NCI-H1436 (cell line): ENCODE data around the gene NELL1.

Experiments used
- DNase-seq: peaks from one replicate; lab custom pipeline; 2025; lab: John Stamatoyannopoulos, UW

NELL1 gene

DNA sequence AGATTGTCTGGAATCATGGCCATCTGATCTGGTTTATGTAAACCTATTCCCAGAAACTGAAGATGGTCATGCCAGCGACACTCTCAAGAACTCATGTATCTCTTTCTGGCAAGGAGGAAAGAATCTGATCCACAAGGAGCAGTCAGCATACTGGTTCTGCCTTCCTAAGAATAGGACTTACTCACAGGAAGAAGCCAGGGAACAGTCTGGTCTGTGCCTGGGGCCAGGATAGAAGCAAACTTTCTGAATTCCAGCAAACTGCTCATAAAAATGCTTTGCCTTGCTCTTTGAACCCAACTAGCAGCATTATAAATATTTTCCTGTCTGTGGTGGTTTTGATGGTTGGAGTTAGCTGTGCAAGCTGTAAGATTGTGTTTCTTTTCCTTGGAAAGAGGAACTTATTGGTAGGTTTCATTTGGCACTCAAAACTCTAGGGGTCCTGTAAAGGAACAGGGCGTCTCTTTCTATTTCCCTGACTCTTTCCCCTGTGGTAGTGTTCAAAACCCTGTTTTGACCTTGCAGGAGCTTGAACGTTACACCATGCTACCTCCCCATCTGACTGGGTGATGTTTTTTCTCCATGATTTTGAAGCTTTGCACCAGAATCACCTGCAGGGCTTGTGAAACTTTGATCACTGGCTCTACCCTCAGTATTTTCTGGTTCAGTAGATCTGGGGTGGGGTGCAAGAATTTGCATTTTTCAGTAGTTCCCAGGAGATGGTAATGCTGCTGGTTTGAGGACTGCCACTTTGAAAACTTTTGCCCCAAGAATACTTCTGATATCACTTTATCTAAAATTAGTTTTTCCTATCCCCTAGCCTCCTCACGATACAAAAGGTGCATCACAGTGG, 895.7 kb downstream of the NELL1 start:
- DNase-seq = no peak

DNA sequence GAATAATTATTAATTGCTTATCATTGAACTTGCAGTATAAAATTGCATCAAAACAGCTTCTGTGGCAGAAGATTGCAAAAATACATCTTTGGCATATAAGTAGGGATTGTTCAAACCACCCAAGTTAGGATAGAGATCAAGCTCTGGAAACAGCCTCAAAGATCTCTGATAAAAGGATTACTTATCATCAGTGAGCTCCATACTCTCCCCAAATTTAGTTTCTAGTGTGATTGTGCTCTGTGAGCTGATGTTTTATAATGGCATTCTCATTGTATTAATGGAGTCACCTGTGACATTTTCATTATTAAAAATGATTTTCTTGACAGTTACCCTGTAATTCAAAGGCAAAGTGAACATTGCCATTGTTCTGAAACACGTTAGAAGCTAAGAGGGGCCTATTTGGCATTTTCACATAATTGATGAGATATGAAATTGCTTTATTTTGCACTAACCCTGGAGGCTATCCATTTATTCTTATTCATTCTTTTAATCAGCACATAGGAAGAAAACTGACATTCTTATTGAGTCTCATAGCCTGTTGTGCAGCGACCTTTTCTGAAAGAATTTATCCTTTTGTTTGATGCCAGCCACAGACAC, 897.2 kb downstream of the NELL1 start:
- DNase-seq = no peak

DNA sequence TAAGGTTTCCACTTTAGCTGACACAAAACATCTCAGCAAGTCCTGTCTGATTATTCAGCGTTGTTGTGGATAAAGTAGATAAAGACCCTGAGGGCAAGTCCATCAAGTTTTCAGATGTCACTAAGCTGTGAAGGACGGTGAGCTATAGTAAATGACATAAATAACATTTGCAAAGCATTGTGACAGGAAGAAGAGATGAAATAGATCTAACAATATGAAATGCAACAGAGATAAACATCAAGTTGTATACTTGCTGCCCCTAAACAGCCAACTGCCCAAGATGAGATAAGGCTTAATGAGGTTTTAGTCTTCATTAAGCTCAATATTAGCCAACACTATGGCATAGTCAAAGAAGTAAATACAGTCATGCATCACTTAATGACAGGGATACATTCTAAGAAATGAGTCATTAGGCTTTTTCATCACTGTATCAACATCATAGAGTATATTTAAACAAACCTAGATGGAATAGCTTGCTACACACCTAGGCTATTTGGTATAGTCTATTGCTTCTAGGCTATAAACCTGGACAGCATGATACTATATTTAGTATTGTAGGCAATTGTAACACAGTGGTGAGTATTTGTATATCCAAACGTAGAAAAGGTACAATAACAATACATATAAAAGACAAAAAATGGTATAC, 898.4 kb downstream of the NELL1 start:
- no peak for DNase-seq

DNA sequence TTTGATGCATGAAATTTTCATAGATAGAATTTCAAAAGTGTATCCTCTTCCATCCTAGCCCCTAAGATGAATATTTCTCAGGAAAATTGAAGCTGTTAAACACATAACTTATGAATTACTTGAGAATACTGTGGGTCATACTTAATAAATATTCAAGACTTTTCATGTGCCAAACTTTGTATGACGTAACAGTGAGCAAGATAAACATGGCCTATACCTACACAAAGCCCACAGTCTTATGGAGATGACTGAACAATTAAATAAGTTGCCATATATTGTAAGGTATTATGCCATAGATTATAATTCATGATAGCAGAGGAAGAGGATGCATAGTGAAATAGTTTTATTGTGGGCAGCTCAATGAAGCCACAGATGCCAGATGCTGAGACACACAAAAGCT, 902.8 kb downstream of the NELL1 start:
- no peak for DNase-seq

DNA sequence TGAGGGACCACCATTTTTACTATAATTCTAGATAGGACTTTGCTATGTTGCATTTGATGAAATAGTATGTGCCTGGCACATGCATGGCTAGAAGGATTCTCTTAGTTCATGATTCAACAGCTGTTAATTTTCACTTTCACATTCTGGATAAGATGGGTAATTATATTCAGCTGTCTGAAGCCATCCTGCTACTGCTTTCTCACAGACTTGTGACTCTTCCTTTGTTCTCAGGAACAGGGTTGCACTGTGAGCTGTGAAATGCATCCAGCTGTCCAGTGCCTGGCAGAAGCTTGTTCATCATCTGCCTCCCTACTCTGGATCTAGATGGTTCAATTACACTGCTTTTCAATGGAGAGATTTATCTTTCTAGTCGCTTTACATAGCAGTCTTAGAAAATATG, 913.4 kb downstream of the NELL1 start:
- no peak for DNase-seq

DNA sequence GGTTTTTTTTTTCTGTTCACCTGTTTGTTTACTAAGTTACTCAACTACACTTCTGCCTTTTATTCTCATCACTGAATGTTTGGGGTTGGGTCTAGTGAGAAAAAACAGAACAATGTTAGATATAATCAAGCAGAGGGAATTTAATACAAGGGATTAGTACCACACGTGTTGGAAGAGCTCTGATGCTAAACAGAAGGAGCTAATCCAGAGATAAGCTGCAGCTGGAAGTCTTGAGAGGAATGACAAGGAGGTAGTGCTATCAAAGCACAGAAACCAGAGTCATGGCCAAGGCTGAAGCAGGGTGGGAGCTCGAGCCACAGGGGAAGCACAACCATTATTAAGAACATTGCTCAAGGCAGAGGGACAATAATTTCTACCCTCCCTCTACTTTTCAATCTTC, 919.4 kb downstream of the NELL1 start:
- DNase-seq = no peak

DNA sequence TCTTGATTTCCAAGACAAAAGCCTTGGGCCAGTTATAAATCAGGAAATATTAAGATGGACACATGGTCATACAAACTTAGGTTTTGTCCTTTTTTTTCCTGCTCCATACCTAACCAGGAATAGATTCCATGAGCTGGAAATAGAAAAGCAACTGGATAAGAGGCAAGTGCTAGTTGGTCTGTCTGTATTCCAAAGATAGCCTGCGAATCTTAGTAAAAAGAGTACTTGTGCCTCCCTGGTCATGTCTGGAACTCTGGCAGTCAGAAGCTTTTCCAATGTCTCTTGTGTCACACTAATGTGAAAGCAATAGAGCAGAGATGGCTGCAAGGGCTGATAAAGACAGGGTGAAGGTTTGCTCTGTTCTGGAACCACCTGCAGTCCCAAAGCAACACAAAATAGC, 933.3 kb downstream of the NELL1 start:
- DNase-seq = no peak

DNA sequence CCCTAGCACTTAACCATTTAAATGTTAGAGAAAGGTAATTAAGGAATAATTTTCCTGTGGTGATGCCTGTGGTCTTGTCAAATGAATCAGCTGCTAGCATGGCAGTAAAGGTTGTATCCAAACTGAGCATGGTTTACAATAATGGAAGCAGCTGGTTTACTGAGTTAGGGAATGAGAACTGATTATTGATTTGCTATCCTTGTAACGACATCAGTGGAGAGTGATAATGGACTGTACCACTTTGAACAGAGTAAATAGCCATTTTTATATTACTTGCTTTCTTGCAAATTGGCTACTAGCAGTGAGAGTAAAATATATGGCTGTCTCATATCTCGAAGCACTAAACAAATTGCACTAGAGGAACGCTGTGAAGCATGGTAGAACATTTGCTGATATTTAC, 934.5 kb downstream of the NELL1 start:
- no peak for DNase-seq

DNA sequence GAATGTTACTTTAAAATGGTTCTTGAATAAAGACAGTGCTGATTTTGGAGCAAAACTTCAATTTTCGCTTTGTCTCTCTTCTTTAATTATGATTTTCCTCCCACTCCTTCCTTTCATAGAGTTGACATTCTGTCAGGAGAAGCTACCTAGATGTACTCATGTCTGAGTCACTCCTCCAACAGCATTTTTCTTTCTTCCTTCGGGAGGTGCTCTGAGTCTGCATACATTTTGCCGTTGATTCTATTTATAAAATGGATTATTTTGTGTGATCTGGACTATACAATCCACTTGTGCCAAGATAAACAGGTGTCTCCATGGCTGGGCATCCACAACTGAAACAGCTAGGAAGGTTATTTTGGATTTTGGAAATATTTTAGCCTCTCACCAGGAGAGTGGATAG, 935.2 kb downstream of the NELL1 start:
- DNase-seq = no peak

DNA sequence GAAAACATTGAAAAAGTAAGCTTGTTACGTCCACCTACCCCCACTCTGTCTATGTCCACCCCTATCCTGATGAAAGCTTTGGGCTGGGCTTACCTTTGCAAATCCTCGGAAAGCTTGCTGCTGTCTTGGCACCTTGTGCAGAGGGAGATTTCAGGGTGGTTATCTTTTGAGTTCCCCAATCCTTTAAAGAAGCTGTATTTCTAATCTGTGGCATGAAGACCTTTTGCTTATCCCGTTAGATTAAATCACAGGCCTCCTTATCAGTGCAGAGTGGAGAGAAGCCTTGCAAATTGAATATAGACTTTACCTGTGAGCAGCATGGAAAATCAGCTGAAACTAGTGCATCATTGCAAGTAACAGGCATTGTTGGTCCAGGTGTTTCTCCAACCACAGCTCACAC, 942.9 kb downstream of the NELL1 start:
- DNase-seq = no peak

DNA sequence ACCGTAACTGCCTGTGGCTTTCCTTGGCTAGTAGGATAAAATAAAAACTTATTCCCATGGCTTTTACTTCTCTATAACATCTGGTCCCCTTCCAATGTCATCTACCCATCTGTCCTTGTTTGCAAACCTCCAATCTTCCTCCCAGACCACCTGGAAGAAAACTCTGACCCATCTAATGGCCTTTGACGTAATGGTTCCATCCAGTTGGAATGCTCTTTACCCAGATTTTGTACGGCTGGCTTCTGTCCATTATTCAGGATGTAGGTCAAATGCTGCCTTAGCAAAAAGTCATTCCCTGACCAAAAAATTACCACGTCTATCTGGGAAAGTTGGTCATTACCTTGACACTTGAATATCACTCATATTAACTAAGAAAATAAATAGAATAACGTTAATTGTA, 945.6 kb downstream of the NELL1 start:
- no peak for DNase-seq

DNA sequence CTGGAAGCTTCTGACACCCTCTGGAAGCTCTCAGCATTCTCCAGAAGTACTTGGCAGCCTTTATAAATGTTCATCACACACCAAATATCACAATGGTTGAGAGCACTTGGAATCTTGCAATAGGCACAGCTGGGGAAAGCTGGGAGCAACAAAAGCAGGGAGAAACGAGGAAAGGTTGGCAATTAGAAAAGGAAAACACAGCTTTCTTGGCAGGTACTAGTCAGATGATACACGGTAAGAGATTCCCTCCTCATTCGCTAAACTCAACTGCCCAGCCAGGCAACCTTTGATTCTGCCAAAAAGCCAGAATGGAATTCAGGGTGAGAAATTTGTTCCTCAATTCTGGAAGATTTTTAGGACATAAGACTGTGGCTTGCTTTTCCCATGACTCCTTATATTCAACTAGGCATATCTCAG, 946.6 kb downstream of the NELL1 start:
- DNase-seq = no peak

DNA sequence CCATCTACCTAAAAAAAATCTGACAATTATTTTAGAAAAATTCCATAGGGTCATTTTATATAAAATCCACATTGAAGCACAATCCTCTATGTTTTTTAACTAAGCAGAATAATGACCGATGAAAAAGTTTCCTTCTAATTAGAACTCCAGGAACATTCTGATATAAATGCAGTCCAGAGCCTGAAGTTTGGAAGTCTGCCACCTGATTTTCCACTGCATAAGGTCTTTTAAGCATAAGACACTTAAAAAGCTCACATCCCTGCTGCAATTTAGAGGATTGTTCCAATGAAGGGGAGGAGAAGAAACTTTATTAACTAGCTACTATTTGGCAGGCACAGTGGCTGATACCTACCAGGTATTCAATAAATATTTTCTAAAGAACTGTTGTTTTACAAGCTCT, 953.2 kb downstream of the NELL1 start:
- DNase-seq = no peak

DNA sequence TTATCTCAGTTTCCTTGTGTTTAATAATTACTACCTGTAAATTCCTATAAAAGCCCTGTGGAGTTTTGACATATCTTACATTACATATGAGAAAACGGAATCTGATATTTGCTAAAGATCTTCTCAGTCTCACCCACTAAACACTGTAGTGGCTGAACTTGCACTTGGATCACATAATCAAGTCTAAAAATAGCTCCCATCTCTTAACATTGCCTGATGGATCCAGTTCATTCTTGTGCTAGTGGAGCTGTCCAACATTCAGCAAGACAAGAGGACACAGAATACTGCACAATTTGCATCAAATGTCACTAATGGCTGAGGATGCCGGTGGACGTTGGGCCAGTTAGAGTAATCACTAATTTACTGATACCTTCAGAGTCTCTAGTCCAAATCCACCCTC, 953.6 kb downstream of the NELL1 start:
- no peak for DNase-seq
